K562 (cell line): ENCODE results near the gene FAM184B. TPM values are rescaled to one million over a fixed set of nuclear protein-coding genes. Genes with fewer than 3 reads are reported as not detected.
A peak's percentile ranks its signal among the peaks of the same experiment; 100 is the strongest.

Source experiments
- ATAC-seq: fragments of 200-7000 bp; cut with Tn5 transposase; 3 replicates; pipeline ENCODE4 v1.9.1; 2020; ENCODE audit warnings: moderate library complexity
- BruUV-seq: library from RNA; stranded (reverse); fragments of 400-500 nt; replicated peaks from 2 replicates; lab custom pipeline; 2021; lab: Mats Ljungman, UMichigan
- CTCF ChIA-PET: fragments of 300-600 bp; formaldehyde crosslinking; extraction: SDS; loops from one replicate; lab custom pipeline; 2021; ENCODE audit warnings: low intra/inter-chr PET ratio; lab: Yijun Ruan, JAX
- POLR2A ChIA-PET: fragments of 300-600, 350-650 bp; sonication (Branson Sonifier 250); formaldehyde crosslinking; extraction: SDS; loops from one replicate; lab custom pipeline; 2021; ENCODE audit warnings: antibody characterized with exemption, inconsistent platforms; lab: Yijun Ruan, JAX
- DNase-seq, 4 experiments: peaks; one replicate each; pipeline versions ENCODE4 v3.0.0 to v3.0.0-alpha.2; 2011 to 2018; ENCODE audit warnings: low spot score in 3 of 4, mixed read lengths in 3 of 4; ENCODE audit errors: extremely low read depth in 1 of 4
- FAIRE-seq: peaks from 2 replicates; lab custom pipeline; 2011; peaks lifted over from hg19 to GRCh38; lab: Jason Lieb, UNC
- H2AFZ ChIP-seq: 2 replicates; pipeline ENCODE4 v1.6.0; 2011; ENCODE audit warnings: low read depth, low read length, control low read depth, inconsistent platforms
- H3K27ac ChIP-seq: fragments of 200-600 bp; 3 replicates; pipeline ENCODE4 v1.8.0; 2011; ENCODE audit warnings: low read depth, mild to moderate bottlenecking, control low read depth, inconsistent platforms, low read length, moderate library complexity, mixed read lengths; ENCODE audit errors: extremely low read depth
- H3K27me3 ChIP-seq, 2 experiments: fragments of 300-600 bp in 1 of 2; 2 replicates in 1 of 2; 3 replicates in 1 of 2; pipeline versions ENCODE4 v1.6.0 to v1.8.0; 2011; ENCODE audit warnings: inconsistent platforms in 2 of 2, low read length in 2 of 2, mild to moderate bottlenecking in 1 of 2, mixed read lengths in 1 of 2, moderate library complexity in 1 of 2; ENCODE audit not compliant: control insufficient read depth in 2 of 2, insufficient read depth in 2 of 2
- H3K36me3 ChIP-seq: fragments of 300-600 bp; 3 replicates; pipeline ENCODE4 v1.8.0; 2011; ENCODE audit warnings: mild to moderate bottlenecking, low read length, inconsistent platforms; ENCODE audit not compliant: control insufficient read depth, insufficient read depth
- H3K4me1 ChIP-seq, 2 experiments: fragments of 200-600 bp in 1 of 2; replicated peaks in 1 of 2; 2 replicates in 1 of 2; 3 replicates in 1 of 2; pipeline versions ENCODE4 v1.5.1 to v1.8.0; 2011; ENCODE audit warnings: inconsistent platforms in 2 of 2, low read length in 2 of 2, mild to moderate bottlenecking in 1 of 2, mixed read lengths in 1 of 2, moderate library complexity in 1 of 2; ENCODE audit not compliant: control insufficient read depth in 2 of 2, insufficient read depth in 2 of 2
- H3K4me2 ChIP-seq: 2 replicates; pipeline ENCODE4 v1.6.1; 2011; ENCODE audit warnings: low read length, control low read depth, inconsistent platforms, mixed read lengths; ENCODE audit not compliant: insufficient read depth
- H3K4me3 ChIP-seq: fragments of 200-600 bp; sonication (generic), shearing (Covaris generic); 2 replicates; pipeline ENCODE4 v1.5.1; 2016; ENCODE audit warnings: control low read depth, inconsistent platforms
- H3K79me2 ChIP-seq: fragments of 200-600 bp; 3 replicates; pipeline ENCODE4 v1.8.0; 2011; ENCODE audit warnings: low read length, inconsistent platforms; ENCODE audit not compliant: control insufficient read depth, insufficient read depth
- H3K9ac ChIP-seq, 2 experiments: 2 replicates each; pipeline versions ENCODE4 v1.6.0 to v1.6.1; 2011; ENCODE audit warnings: low read depth in 2 of 2, low read length in 2 of 2, control low read depth in 1 of 2, inconsistent platforms in 1 of 2, mild to moderate bottlenecking in 1 of 2, mixed read lengths in 1 of 2; ENCODE audit not compliant: insufficient read depth in 1 of 2
- H3K9me1 ChIP-seq: one replicate; pipeline ENCODE4 v1.6.0; 2011; ENCODE audit warnings: inconsistent platforms, mild to moderate bottlenecking, low read length, moderate library complexity; ENCODE audit not compliant: control insufficient read depth, insufficient read depth
- H3K9me3 ChIP-seq: replicated peaks from 2 replicates; pipeline ENCODE4 v1.5.1; 2011; ENCODE audit warnings: low read depth, low read length, inconsistent platforms; ENCODE audit not compliant: control insufficient read depth, insufficient read depth
- H4K20me1 ChIP-seq: replicated peaks from 2 replicates; pipeline ENCODE4 v1.6.1; 2011; ENCODE audit warnings: low read length, inconsistent platforms, mixed read lengths; ENCODE audit not compliant: control insufficient read depth, insufficient read depth
- KLF1 ChIP-seq: fragments of 450-650 bp; IDR thresholded peaks from 2 replicates; pipeline ENCODE4 v1.6.1; 2016; ENCODE audit warnings: missing genetic modification characterization, missing compliant biosample characterization
- OTX1 ChIP-seq: fragments of 450-650 bp; formaldehyde crosslinking; IDR thresholded peaks from 2 replicates; pipeline ENCODE4 v1.4.0; 2022; ENCODE audit warnings: mild to moderate bottlenecking
- RBM22 ChIP-seq: fragments of 200-400 bp; formaldehyde crosslinking; IDR thresholded peaks from 2 replicates; pipeline ENCODE4 v1.6.1; 2018; ENCODE audit warnings: low read length, low read depth; ENCODE audit not compliant: poor library complexity, severe bottlenecking
- SRSF9 ChIP-seq: fragments of 200-400 bp; formaldehyde crosslinking; IDR thresholded peaks from 2 replicates; pipeline ENCODE4 v1.6.1; 2017; ENCODE audit warnings: low read depth, low read length, borderline replicate concordance
- TAL1 ChIP-seq: fragments of 450-650 bp; IDR thresholded peaks from 2 replicates; pipeline ENCODE4 v1.6.1; 2016; ENCODE audit warnings: mild to moderate bottlenecking
- ZBTB17 ChIP-seq: fragments of 450-650 bp; formaldehyde crosslinking; IDR thresholded peaks from 2 replicates; pipeline ENCODE4 v1.4.0; 2020; ENCODE audit warnings: mild to moderate bottlenecking
- ZNF224 ChIP-seq: sonication (generic); formaldehyde crosslinking; IDR thresholded peaks from 2 replicates; pipeline ENCODE4 v1.8.0; 2022; ENCODE audit warnings: mild to moderate bottlenecking, missing genetic modification reagents
- whole genome bisulfite sequencing: fragments of 100-300 bp; shearing (Covaris generic); methylation state at CpG from one replicate; pipeline ENCODE4 v1.1.6; 2016; ENCODE audit warnings: low coverage, mixed read lengths; ENCODE audit not compliant: insufficient coverage; ENCODE audit errors: missing lambda C conversion rate; 5-methylcytosine and 5-hydroxymethylcytosine counted together
- in situ Hi-C: fragments of 300-500 bp; cut with MboI; formaldehyde crosslinking; loops from 4 replicates; pipeline ENCODE4 v1.15.0; 2018; ENCODE audit warnings: inconsistent platforms, mixed read lengths
- intact Hi-C: fragments of 100-400 bp; cut with micrococcal nuclease; formaldehyde crosslinking; loops from 2 replicates; pipeline ENCODE4 v1.14.2; 2022
- polyA plus RNA-seq, 8 experiments: library from polyadenylated mRNA; depleted of rRNA in 4 of 8; stranded (reverse) in 5 of 8; unstranded in 3 of 8; fragments of >200 nt; fragmentation: Nextera tagmentation in 2 of 8; fragmentation: Illumina TruSeq in 1 of 8; extraction: Ambion mirVana in 2 of 8; extraction: Trizol in 1 of 8; gene quantifications; 2 replicates each; pipeline versions ENCODE4 v1.2.1 to v1.2.3, GENCODE V29; 2011 to 2014; ENCODE audit warnings: inconsistent platforms in 1 of 8, missing spikeins in 1 of 8
- total RNA-seq, 7 experiments: library from RNA; depleted of rRNA in 6 of 7; stranded (reverse); fragments of >200 nt in 6 of 7; fragmentation: Illumina TruSeq in 2 of 7; extraction: Trizol in 2 of 7; gene quantifications; 2 replicates each; pipeline versions ENCODE4 v1.2.1 to v1.2.3, GENCODE V29; 2011 to 2021; ENCODE audit warnings: low replicate concordance in 1 of 7

FAM184B gene
- total and polyA plus RNA-seq, 9 of the 15 experiments (the other 6 are each of a cell fraction or from before 2014, with no cell fraction given): not detected

- Histone ChIP-seq H3K9me3 (no peaks in the 10 kb centered on the region), H3K9me1 (no peaks in the 10 kb centered on the region), H3K9ac (no peak overlapping the region), H2AFZ (peak overlapping the region; percentile 49), H3K27me3 (0 out of 5 replicates have a peak, but pooled peaks cover 0 to 1% of the 10 kb centered on the region in 2 experiments), H3K4me3 (no peak overlapping the region), H3K79me2 (no peaks in the 10 kb centered on the region), H3K36me3 (no peaks in the 10 kb centered on the region), H3K4me2 (peak overlapping the region; percentile 7; the same call in 1 of the 2 replicates), H3K27ac (no peak overlapping the region), H3K4me1 (peaks cover 0 to 29% of the 10 kb centered on the region in 2 experiments; a peak in 3 of 5 replicates), H4K20me1 (no peaks in the 10 kb centered on the region)
- peak in 1 of 4 experiments; percentile 12 for DNase-seq
- TF ChIP-seq ZBTB17 (CRISPR knock-in tag) (no peak), KLF1 (no peak)
- ChIA-PET POLR2A (interaction anchor here (0.6 kb wide), 1 partner anchor 8 kb away, joined by 3 read pairs; no protein-coding TSS in a partner anchor), CTCF (no interaction called here)
- ATAC-seq: no peak
- in situ Hi-C loops (loop anchor here (25.0 kb wide), 1 partner anchor 920 kb away; no protein-coding TSS in a partner anchor), intact Hi-C loops (no loop called here)
- FAIRE-seq: no peak
- 52% methylated on average over 3 of the region's 3 CpGs for WGBS
- no TSS peak for BruUV-seq
Measured at GRCh38 chr4:17667653-17668201, 113.7 kb downstream of the FAM184B start.

GRCh38 chr4:17667253-17667652 lies 114.2 kb downstream of the FAM184B start:
- FAIRE-seq: no peak
- 19% methylated on average over 3 of the region's 3 CpGs for WGBS
- Histone ChIP-seq H2AFZ (no peak overlapping the region; the same call in 1 of the 2 replicates), H4K20me1 (no peaks in the 10 kb centered on the region), H3K79me2 (no peaks in the 10 kb centered on the region), H3K9ac (no peak overlapping the region), H3K4me2 (no peak overlapping the region), H3K9me1 (no peaks in the 10 kb centered on the region), H3K27ac (no peak overlapping the region), H3K4me1 (peaks cover 0 to 29% of the 10 kb centered on the region in 2 experiments; a peak in 3 of 5 replicates), H3K27me3 (0 out of 5 replicates have a peak, but pooled peaks cover 0 to 2% of the 10 kb centered on the region in 2 experiments), H3K9me3 (no peaks in the 10 kb centered on the region), H3K36me3 (no peaks in the 10 kb centered on the region), H3K4me3 (no peak overlapping the region)
- CTCF ChIA-PET: no interaction called here
- DNase-seq: no peak
- intact Hi-C loops: no loop called here
- in situ Hi-C loops: loop anchor here (25.0 kb wide), 1 partner anchor 920 kb away; no protein-coding TSS in a partner anchor
- no peak for TF ChIP-seq OTX1 (CRISPR knock-in tag)
- no peak for TF ChIP-seq TAL1
- no peak for TF ChIP-seq RBM22
- TF ChIP-seq ZNF224 (CRISPR knock-in tag): no peak
- TF ChIP-seq SRSF9: no peak
- BruUV-seq: no TSS peak
- ATAC-seq: no peak
- POLR2A ChIA-PET: interaction anchor here (0.6 kb wide), 1 partner anchor 9 kb away, joined by 3 read pairs; no protein-coding TSS in a partner anchor
